GM12873 (cell line): ENCODE results near the gene ZNF823.

ENCODE experiments used
- CTCF ChIP-seq: IDR thresholded peaks from 2 replicates; pipeline ENCODE4 v1.5.1; 2012; ENCODE audit warnings: low read depth, mild to moderate bottlenecking, moderate library complexity, low read length, control low read depth; ENCODE audit not compliant: insufficient read depth; ENCODE audit errors: missing control alignments

The ZNF823 gene

GRCh38 chr19:11769995-11770394, 31.2 kb upstream of the ZNF823 start:
- no peak for TF ChIP-seq CTCF

- no peak for TF ChIP-seq CTCF
Measured at GRCh38 chr19:11767633-11768133, 28.9 kb upstream of the ZNF823 start.

- no peak for TF ChIP-seq CTCF
Measured at GRCh38 chr19:11766597-11767591, 28.1 kb upstream of the ZNF823 start, which contains the start of gene ZNF441. Gene ZNF441 (plus strand): TSS chr19:11767000. CDS start chr19:11767194, 194 bp downstream.

GRCh38 chr19:11763611-11764010, 24.9 kb upstream of the ZNF823 start:
- TF ChIP-seq CTCF, result no peak

- TF ChIP-seq CTCF, result no peak
Measured at GRCh38 chr19:11763117-11763516, 24.4 kb upstream of the ZNF823 start.

- no peak for TF ChIP-seq CTCF
Measured at GRCh38 chr19:11759805-11760204, 21.1 kb upstream of the ZNF823 start.

GRCh38 chr19:11756965-11757364, 18.2 kb upstream of the ZNF823 start:
- TF ChIP-seq CTCF, result no peak
